IMR-90 (cell line): ENCODE measurements around the gene KRTCAP2. TPM values are rescaled to one million over a fixed set of nuclear protein-coding genes. Genes with fewer than 3 reads are reported as not detected.
A peak's percentile ranks its signal among the peaks of the same experiment; 100 is the strongest.

Experiments used
- ATAC-seq: fragments of 200-7000 bp; cut with Tn5 transposase; 2 replicates; pipeline ENCODE4 v1.9.1; 2020; ENCODE audit warnings: low read depth, mild to moderate bottlenecking, moderate library complexity
- BruUV-seq: library from RNA; stranded (reverse); fragments of 400-500 nt; replicated peaks from 2 replicates; lab custom pipeline; 2021; lab: Mats Ljungman, UMichigan
- CTCF ChIA-PET: fragments of 300-600 bp; formaldehyde crosslinking; extraction: SDS; loops from one replicate; lab custom pipeline; 2021; ENCODE audit warnings: antibody characterized with exemption; lab: Yijun Ruan, JAX
- POLR2A ChIA-PET: fragments of 300-600 bp; sonication (Branson Sonifier 250); formaldehyde crosslinking; loops from one replicate; lab custom pipeline; 2022; ENCODE audit warnings: antibody characterized with exemption; ENCODE audit not compliant: unreplicated experiment; lab: Charles Lee
- DNase-seq: peaks from one replicate; pipeline ENCODE4 v3.0.0; 2013
- H2AFZ ChIP-seq: replicated peaks from 2 replicates; pipeline ENCODE3; 2013; ENCODE audit warnings: low read length, mild to moderate bottlenecking; ENCODE audit not compliant: poor library complexity
- H2AK5ac ChIP-seq: 2 replicates; pipeline ENCODE4 v1.6.1; 2013; ENCODE audit warnings: low read depth, low read length, inconsistent platforms
- H2AK9ac ChIP-seq: replicated peaks from 2 replicates; pipeline ENCODE3; 2013; ENCODE audit warnings: mild to moderate bottlenecking, low read depth, low read length, moderate library complexity; ENCODE audit not compliant: poor library complexity
- H2BK120ac ChIP-seq: 2 replicates; pipeline ENCODE4 v1.6.1; 2013; ENCODE audit warnings: low read depth, low read length, inconsistent platforms
- H2BK15ac ChIP-seq: 3 replicates; pipeline ENCODE4 v1.6.1; 2013; ENCODE audit warnings: low read depth, low read length, inconsistent platforms
- H2BK20ac ChIP-seq: 2 replicates; pipeline ENCODE4 v1.6.1; 2013; ENCODE audit warnings: low read depth, mild to moderate bottlenecking, inconsistent platforms, low read length, moderate library complexity
- H2BK5ac ChIP-seq: 2 replicates; pipeline ENCODE4 v1.6.1; 2013; ENCODE audit warnings: mild to moderate bottlenecking, low read depth, low read length, inconsistent platforms; ENCODE audit not compliant: poor library complexity, severe bottlenecking
- H3K14ac ChIP-seq: replicated peaks from 2 replicates; pipeline ENCODE4 v1.6.1; 2013; ENCODE audit warnings: low read depth, low read length, inconsistent platforms
- H3K18ac ChIP-seq: 2 replicates; pipeline ENCODE4 v1.6.1; 2013; ENCODE audit warnings: low read depth, low read length, control low read depth
- H3K23ac ChIP-seq: 2 replicates; pipeline ENCODE4 v1.6.1; 2013; ENCODE audit warnings: low read depth, low read length, inconsistent platforms
- H3K27ac ChIP-seq: 2 replicates; pipeline ENCODE4 v1.5.1; 2013; ENCODE audit warnings: mild to moderate bottlenecking, control low read depth, low read length; ENCODE audit not compliant: insufficient read depth
- H3K27me3 ChIP-seq: 2 replicates; pipeline ENCODE4 v1.6.1; 2013; ENCODE audit warnings: low read length; ENCODE audit not compliant: control insufficient read depth, insufficient read depth
- H3K36me3 ChIP-seq: 2 replicates; pipeline ENCODE4 v1.6.1; 2013; ENCODE audit warnings: low read length, mixed read lengths; ENCODE audit not compliant: control insufficient read depth, insufficient read depth
- H3K4ac ChIP-seq: 2 replicates; pipeline ENCODE4 v1.6.1; 2013; ENCODE audit warnings: low read depth, low read length, inconsistent platforms
- H3K4me1 ChIP-seq: 2 replicates; pipeline ENCODE4 v1.6.1; 2013; ENCODE audit warnings: low read length, mixed read lengths; ENCODE audit not compliant: control insufficient read depth, insufficient read depth
- H3K4me2 ChIP-seq: 2 replicates; pipeline ENCODE4 v1.6.1; 2013; ENCODE audit warnings: low read depth, mild to moderate bottlenecking, control low read depth, low read length, moderate library complexity
- H3K4me3 ChIP-seq: 2 replicates; pipeline ENCODE4 v1.5.1; 2013; ENCODE audit warnings: low read depth, mild to moderate bottlenecking, control low read depth, low read length, moderate library complexity; ENCODE audit not compliant: insufficient read depth
- H3K56ac ChIP-seq: 2 replicates; pipeline ENCODE4 v1.6.1; 2013; ENCODE audit warnings: low read length, inconsistent platforms; ENCODE audit not compliant: insufficient read depth; ENCODE audit errors: extremely low read depth
- H3K79me1 ChIP-seq, 2 experiments: 2 replicates each; pipeline ENCODE4 v1.6.1; 2013; ENCODE audit warnings: low read length in 2 of 2, inconsistent platforms in 1 of 2, low read depth in 1 of 2
- H3K9ac ChIP-seq: 2 replicates; pipeline ENCODE4 v1.6.1; 2013; ENCODE audit warnings: low read depth, low read length, control low read depth
- H3K9me1 ChIP-seq: 2 replicates; pipeline ENCODE4 v1.6.1; 2013; ENCODE audit warnings: low read length, inconsistent platforms; ENCODE audit not compliant: insufficient read depth
- H3K9me3 ChIP-seq: 2 replicates; pipeline ENCODE4 v1.6.1; 2013; ENCODE audit warnings: low read length; ENCODE audit not compliant: control insufficient read depth, insufficient read depth
- H4K20me1 ChIP-seq: 2 replicates; pipeline ENCODE4 v1.6.1; 2013; ENCODE audit warnings: low read length, inconsistent platforms; ENCODE audit not compliant: insufficient read depth
- H4K5ac ChIP-seq: 2 replicates; pipeline ENCODE4 v1.6.1; 2013; ENCODE audit warnings: mild to moderate bottlenecking, low read depth, low read length, control low read depth
- H4K8ac ChIP-seq, 2 experiments: 2 replicates each; pipeline ENCODE4 v1.6.1; 2013; ENCODE audit warnings: low read depth in 2 of 2, low read length in 2 of 2, control low read depth in 1 of 2, inconsistent platforms in 1 of 2
- H4K91ac ChIP-seq: 2 replicates; pipeline ENCODE4 v1.6.1; 2013; ENCODE audit warnings: low read depth, low read length, inconsistent platforms; ENCODE audit not compliant: insufficient read depth
- CEBPB ChIP-seq: IDR thresholded peaks from 2 replicates; pipeline ENCODE4 v1.6.1; 2012; ENCODE audit warnings: low read depth, low read length, improper control_type of control experiment
- FOS ChIP-seq: fragments of 150-350 bp; IDR thresholded peaks from 2 replicates; pipeline ENCODE4 v1.6.1; 2016; ENCODE audit warnings: low read depth, low read length
- WGBS, 2 experiments: methylation state at CpG; one replicate each; pipeline versions ENCODE4 v1.1.5 to v1.1.7; 2013; ENCODE audit warnings: missing lambda C conversion rate in 2 of 2; ENCODE audit not compliant: insufficient read length in 1 of 2; ENCODE audit errors: extremely low coverage in 2 of 2; 5-methylcytosine and 5-hydroxymethylcytosine counted together
- dilution Hi-C: fragments of 300-500 bp; cut with HindIII; formaldehyde crosslinking; loops from one replicate; pipeline ENCODE4 v1.14.3; 2018; ENCODE audit warnings: low sequenced_read_pairs; ENCODE audit not compliant: unreplicated experiment
- in situ Hi-C: fragments of 300-500 bp; cut with MboI; formaldehyde crosslinking; loops from 3 replicates; pipeline ENCODE4 v1.14.3; 2019; ENCODE audit warnings: low sequenced_read_pairs, inconsistent platforms, mixed read lengths
- intact Hi-C: fragments of 100-400 bp; cut with micrococcal nuclease; formaldehyde crosslinking; loops from 2 replicates; pipeline ENCODE4 v1.10.0; 2022
- polyA plus RNA-seq, 3 experiments: library from polyadenylated mRNA; depleted of rRNA; stranded (reverse); fragments of >200 nt; gene quantifications; 2 replicates each; pipeline ENCODE4 v1.2.3, GENCODE V29; 2012; ENCODE audit warnings: low replicate concordance in 1 of 3
- total RNA-seq: library from RNA; depleted of rRNA; stranded (reverse); fragments of >200 nt; gene quantifications from 2 replicates; pipeline ENCODE4 v1.2.3, GENCODE V29; 2012

Gene KRTCAP2
- total and polyA plus RNA-seq, 2 of the 4 experiments (the other 2 are of a cell fraction) = 76.7 to 232 TPM

- Histone ChIP-seq H3K79me1 (peaks cover 0 to 24% of the 10 kb centered on the region in 2 experiments; a peak in 3 of 4 replicates), H2BK20ac (no peak overlapping the region), H3K27ac (no peak overlapping the region), H4K20me1 (no peaks in the 10 kb centered on the region), H3K18ac (no peak overlapping the region), H3K4me1 (no peaks in the 10 kb centered on the region; the same call in none of the 2 replicates), H4K91ac (no peak overlapping the region), H3K27me3 (no peaks in the 10 kb centered on the region), H2BK15ac (no peak overlapping the region), H2AK9ac (no peak overlapping the region), H4K5ac (no peak overlapping the region), H3K23ac (no peak overlapping the region), H3K9me3 (no peaks in the 10 kb centered on the region), H2BK5ac (no peak overlapping the region), H3K4me3 (no peak overlapping the region), H3K14ac (no peak overlapping the region), H2BK120ac (no peak overlapping the region), H3K9me1 (peaks cover 2% of the 10 kb centered on the region; the same call in 1 of the 2 replicates), H3K9ac (no peak overlapping the region), H2AFZ (no peak overlapping the region), H3K4me2 (no peak overlapping the region), H3K4ac (no peak overlapping the region), H2AK5ac (no peak overlapping the region), H3K56ac (no peak overlapping the region), H3K36me3 (peaks cover 43% of the 10 kb centered on the region), H4K8ac (no peak overlapping the region)
- POLR2A ChIA-PET = no interaction called here
- no peak for DNase-seq
- no peak for TF ChIP-seq FOS
- TF ChIP-seq CEBPB = peak; percentile 49; the same call in 1 of the 2 replicates
- dilution Hi-C loops (no loop called here), in situ Hi-C loops (no loop called here), intact Hi-C loops (loop anchor here (10.0 kb wide), 2 partner anchors 204 to 416 kb away; partner anchors contain the start of genes CKS1B and SHC1)
- CTCF ChIA-PET = interaction anchor here (1.2 kb wide), 1 partner anchor 11 kb away, joined by 3 read pairs; no protein-coding TSS in a partner anchor
- 91% methylated on average over 9 of the region's 30 CpGs; no CpG with 5 or more reads in 1 of the 2 experiments for WGBS, 2 experiments
- no TSS peak for BruUV-seq
- no peak for ATAC-seq
These were observed 5.5 kb upstream of the KRTCAP2 start for GRCh38 chr1:155178441-155179111.
